ENCODE measurements around the gene PLK4. TPM values are rescaled to one million over a fixed set of nuclear protein-coding genes. Genes with fewer than 3 reads are reported as not detected.

PLK4 gene
- total and polyA plus RNA-seq, 2 experiments from 2014 or later: 25.5 to 38.7 TPM

DNA sequence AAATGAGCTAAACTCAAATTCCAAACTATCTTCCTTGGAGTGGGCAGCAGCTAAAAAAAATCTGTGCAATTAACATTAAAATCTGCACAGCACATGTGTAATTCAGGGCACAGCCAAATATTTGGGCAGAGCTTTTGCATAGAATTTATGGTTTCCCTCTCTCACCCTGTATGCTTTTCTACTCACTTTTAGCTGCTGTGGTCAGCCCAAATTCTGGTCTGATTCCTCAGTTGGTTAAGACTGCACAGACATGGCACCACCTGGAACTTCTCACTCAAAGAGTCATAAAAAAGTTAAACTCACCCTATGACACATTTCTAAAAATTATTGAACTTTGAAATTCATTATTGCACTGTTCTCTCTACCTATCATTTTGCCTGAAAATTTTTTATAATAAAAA lies 4.9 kb upstream of the PLK4 start (continued):
- TF ChIP-seq, protein P1, sequence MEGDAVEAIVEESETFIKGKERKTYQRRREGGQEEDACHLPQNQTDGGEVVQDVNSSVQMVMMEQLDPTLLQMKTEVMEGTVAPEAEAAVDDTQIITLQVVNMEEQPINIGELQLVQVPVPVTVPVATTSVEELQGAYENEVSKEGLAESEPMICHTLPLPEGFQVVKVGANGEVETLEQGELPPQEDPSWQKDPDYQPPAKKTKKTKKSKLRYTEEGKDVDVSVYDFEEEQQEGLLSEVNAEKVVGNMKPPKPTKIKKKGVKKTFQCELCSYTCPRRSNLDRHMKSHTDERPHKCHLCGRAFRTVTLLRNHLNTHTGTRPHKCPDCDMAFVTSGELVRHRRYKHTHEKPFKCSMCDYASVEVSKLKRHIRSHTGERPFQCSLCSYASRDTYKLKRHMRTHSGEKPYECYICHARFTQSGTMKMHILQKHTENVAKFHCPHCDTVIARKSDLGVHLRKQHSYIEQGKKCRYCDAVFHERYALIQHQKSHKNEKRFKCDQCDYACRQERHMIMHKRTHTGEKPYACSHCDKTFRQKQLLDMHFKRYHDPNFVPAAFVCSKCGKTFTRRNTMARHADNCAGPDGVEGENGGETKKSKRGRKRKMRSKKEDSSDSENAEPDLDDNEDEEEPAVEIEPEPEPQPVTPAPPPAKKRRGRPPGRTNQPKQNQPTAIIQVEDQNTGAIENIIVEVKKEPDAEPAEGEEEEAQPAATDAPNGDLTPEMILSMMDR (conservative IDR thresholded peaks at IDR 0.05; ENCODE audit: low read depth in 2 of 2): no peak

DNA sequence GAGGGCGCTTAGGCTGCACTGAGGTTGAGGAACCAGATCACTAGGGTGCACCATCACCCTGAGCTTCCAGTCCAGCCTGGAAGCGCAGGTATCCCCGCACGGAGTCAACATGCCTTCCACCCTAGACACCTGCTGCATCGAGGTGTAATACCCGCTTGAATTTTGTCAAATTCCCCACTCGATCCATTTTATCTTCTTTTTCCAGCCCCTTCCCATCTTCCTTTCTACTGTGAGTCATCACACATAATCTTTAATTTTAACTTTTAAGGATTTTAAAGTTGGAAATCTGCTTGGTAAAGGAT lies 821 bp downstream of the PLK4 start:
- Mint-ChIP-seq H3K27me3 (ENCODE audit: insufficient read depth, low read depth, poor library complexity) (peaks cover 8% of the 10 kb centered on the region), H3K9me3 (no peaks in the 10 kb centered on the region), H3K36me3 (ENCODE audit: low read depth) (peaks cover 49% of the 10 kb centered on the region), H3K4me3 (peak overlapping the region; percentile 97), H3K27ac (peak overlapping the region; percentile 100), H3K4me1 (peaks cover 3% of the 10 kb centered on the region; the same call in 2 of the 3 replicates)
- no peak for ATAC-seq
- H3K27me3 ChIP-seq (ENCODE audit: insufficient read depth): no peaks in the 10 kb centered on the region
- peak overlapping the region; percentile 8; the same call in 1 of the 2 replicates for H2AFZ ChIP-seq
- H3K79me2 ChIP-seq (replicated peaks; ENCODE audit: insufficient read depth): peaks cover 44% of the 10 kb centered on the region
- TF ChIP-seq, protein P1 (conservative IDR thresholded peaks at IDR 0.05; ENCODE audit: low read depth in 2 of 2): peak in 1 of 2 experiments; percentile 17; a peak in 1 of 4 replicates
- TF ChIP-seq POLR2AphosphoS5 (IDR thresholded peaks at IDR 0.05; ENCODE audit: low read depth): no peak
- no peaks in the 10 kb centered on the region for H4K20me1 ChIP-seq (replicated peaks; ENCODE audit: insufficient read depth)
- 0 out of 2 replicates have a peak, but pooled peaks cover 6% of the 10 kb centered on the region for H3K4me1 ChIP-seq (ENCODE audit: insufficient read depth)
- H3K27ac ChIP-seq (ENCODE audit: low read depth): peak overlapping the region; percentile 99
- H3K36me3 ChIP-seq (ENCODE audit: insufficient read depth): peaks cover 29% of the 10 kb centered on the region
- no peaks in the 10 kb centered on the region for H3F3A ChIP-seq (replicated peaks; ENCODE audit: low read depth)
- DNase-seq (ENCODE audit: low spot score): no peak
- no peaks in the 10 kb centered on the region for H3K9me2 ChIP-seq (ENCODE audit: insufficient read depth)
- peak overlapping the region; percentile 83 for H3K4me3 ChIP-seq
- peak overlapping the region; percentile 91 for H3K4me2 ChIP-seq

DNA sequence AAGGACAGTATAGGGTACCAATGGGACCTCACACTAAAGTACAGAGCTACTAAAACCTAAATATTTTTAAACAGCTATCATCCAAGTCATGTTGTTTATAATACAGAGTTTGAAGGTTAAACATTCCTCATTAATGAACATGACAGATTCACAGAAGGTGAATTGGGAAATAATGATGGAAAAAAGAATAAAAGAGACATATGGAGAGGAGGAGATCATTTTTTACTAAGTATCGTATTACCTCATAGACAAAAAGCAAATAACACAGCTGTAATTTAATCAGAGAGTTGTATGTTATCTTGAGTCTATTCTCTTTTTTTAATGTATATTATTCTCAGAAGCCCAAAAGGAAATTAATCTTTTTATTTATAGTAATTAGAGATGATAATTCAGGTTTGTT lies 7.9 kb downstream of the PLK4 start:
- Histone ChIP-seq H3K27ac (ENCODE audit: low read depth) (no peak overlapping the region), H4K20me1 (replicated peaks; ENCODE audit: insufficient read depth) (no peaks in the 10 kb centered on the region), H3K27me3 (ENCODE audit: insufficient read depth) (no peaks in the 10 kb centered on the region), H3K4me3 (no peak overlapping the region), H2AFZ (no peak overlapping the region), H3K4me1 (ENCODE audit: insufficient read depth) (no peaks in the 10 kb centered on the region), H3K36me3 (ENCODE audit: insufficient read depth) (peaks cover 78% of the 10 kb centered on the region), H3K9me2 (ENCODE audit: insufficient read depth) (no peaks in the 10 kb centered on the region), H3K79me2 (replicated peaks; ENCODE audit: insufficient read depth) (peaks cover 25% of the 10 kb centered on the region; the same call in 1 of the 2 replicates), H3K4me2 (no peak overlapping the region), H3F3A (replicated peaks; ENCODE audit: low read depth) (no peaks in the 10 kb centered on the region)
- no peaks in the 10 kb centered on the region for H3K9me3 Mint-ChIP-seq
- H3K27ac Mint-ChIP-seq: no peak overlapping the region
- ATAC-seq (no peak), DNase-seq (ENCODE audit: low spot score) (no peak)
- no peaks in the 10 kb centered on the region for H3K4me1 Mint-ChIP-seq
- H3K4me3 Mint-ChIP-seq: no peak overlapping the region
- no peaks in the 10 kb centered on the region for H3K27me3 Mint-ChIP-seq (ENCODE audit: insufficient read depth, low read depth, poor library complexity)
- TF ChIP-seq, protein P1 (conservative IDR thresholded peaks at IDR 0.05; ENCODE audit: low read depth in 2 of 2): no peak
- TF ChIP-seq STAT1 (IDR thresholded peaks at IDR 0.05; ENCODE audit: unreplicated experiment): no peak
- TF ChIP-seq ZNF331 (CRISPR knock-in tag; IDR thresholded peaks at IDR 0.05; ENCODE audit: low read depth): no peak
- no peak for TF ChIP-seq NANOG (IDR thresholded peaks at IDR 0.05; ENCODE audit: borderline replicate concordance)
- TF ChIP-seq EZH2 (IDR thresholded peaks at IDR 0.05; ENCODE audit: low read depth, unreplicated experiment): no peak
- TF ChIP-seq, protein P2, sequence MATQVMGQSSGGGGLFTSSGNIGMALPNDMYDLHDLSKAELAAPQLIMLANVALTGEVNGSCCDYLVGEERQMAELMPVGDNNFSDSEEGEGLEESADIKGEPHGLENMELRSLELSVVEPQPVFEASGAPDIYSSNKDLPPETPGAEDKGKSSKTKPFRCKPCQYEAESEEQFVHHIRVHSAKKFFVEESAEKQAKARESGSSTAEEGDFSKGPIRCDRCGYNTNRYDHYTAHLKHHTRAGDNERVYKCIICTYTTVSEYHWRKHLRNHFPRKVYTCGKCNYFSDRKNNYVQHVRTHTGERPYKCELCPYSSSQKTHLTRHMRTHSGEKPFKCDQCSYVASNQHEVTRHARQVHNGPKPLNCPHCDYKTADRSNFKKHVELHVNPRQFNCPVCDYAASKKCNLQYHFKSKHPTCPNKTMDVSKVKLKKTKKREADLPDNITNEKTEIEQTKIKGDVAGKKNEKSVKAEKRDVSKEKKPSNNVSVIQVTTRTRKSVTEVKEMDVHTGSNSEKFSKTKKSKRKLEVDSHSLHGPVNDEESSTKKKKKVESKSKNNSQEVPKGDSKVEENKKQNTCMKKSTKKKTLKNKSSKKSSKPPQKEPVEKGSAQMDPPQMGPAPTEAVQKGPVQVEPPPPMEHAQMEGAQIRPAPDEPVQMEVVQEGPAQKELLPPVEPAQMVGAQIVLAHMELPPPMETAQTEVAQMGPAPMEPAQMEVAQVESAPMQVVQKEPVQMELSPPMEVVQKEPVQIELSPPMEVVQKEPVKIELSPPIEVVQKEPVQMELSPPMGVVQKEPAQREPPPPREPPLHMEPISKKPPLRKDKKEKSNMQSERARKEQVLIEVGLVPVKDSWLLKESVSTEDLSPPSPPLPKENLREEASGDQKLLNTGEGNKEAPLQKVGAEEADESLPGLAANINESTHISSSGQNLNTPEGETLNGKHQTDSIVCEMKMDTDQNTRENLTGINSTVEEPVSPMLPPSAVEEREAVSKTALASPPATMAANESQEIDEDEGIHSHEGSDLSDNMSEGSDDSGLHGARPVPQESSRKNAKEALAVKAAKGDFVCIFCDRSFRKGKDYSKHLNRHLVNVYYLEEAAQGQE (IDR thresholded peaks at IDR 0.05; ENCODE audit: unreplicated experiment): no peak
- no peak for TF ChIP-seq POLR2AphosphoS5 (IDR thresholded peaks at IDR 0.05; ENCODE audit: low read depth)
- H3K36me3 Mint-ChIP-seq (ENCODE audit: low read depth): peaks cover 75% of the 10 kb centered on the region

All from GM23338 (cell line).